H1 (cell line): ENCODE data around the gene ERO1A. TPM values are rescaled to one million over a fixed set of nuclear protein-coding genes. Genes with fewer than 3 reads are reported as not detected.

ENCODE experiments used
- ATF3 ChIP-seq: IDR thresholded peaks from 2 replicates; pipeline ENCODE4 v1.6.1; 2011; ENCODE audit warnings: low read depth, mild to moderate bottlenecking, low read length; ENCODE audit not compliant: insufficient read depth
- CBX8 ChIP-seq: fragments of 300-800, 300-1000 bp; sonication (generic); IDR thresholded peaks from 2 replicates; pipeline ENCODE4 v1.7.1; 2016; ENCODE audit warnings: low read depth, low read length, borderline replicate concordance
- RAD21 ChIP-seq, 2 experiments: IDR thresholded peaks in 1 of 2; conservative IDR thresholded peaks in 1 of 2; 2 replicates each; pipeline ENCODE4 v1.6.1; 2011; ENCODE audit warnings: low read depth in 2 of 2, low read length in 2 of 2, improper control_type of control experiment in 1 of 2, inconsistent platforms in 1 of 2, mild to moderate bottlenecking in 1 of 2, moderate library complexity in 1 of 2
- SIX5 ChIP-seq: IDR thresholded peaks from 2 replicates; pipeline ENCODE4 v1.6.1; 2011; ENCODE audit warnings: mild to moderate bottlenecking, low read depth, low read length
- SUZ12 ChIP-seq: fragments of 200-600 bp; sonication (generic); IDR thresholded peaks from 2 replicates; pipeline ENCODE4 v1.6.1; 2012; ENCODE audit warnings: mild to moderate bottlenecking, inconsistent platforms, low read length, moderate library complexity, mixed read lengths
- polyA plus RNA-seq, 7 experiments: library from polyadenylated mRNA; depleted of rRNA in 3 of 7; stranded (reverse) in 5 of 7; unstranded in 2 of 7; fragments of >200 nt in 5 of 7; fragments of 200-250 nt in 2 of 7; gene quantifications; 1 replicate in 5 of 7; 2 replicates in 1 of 7; 4 replicates in 1 of 7; pipeline versions ENCODE4 v1.2.1 to v1.2.3, GENCODE V29; 2011 to 2013; ENCODE audit warnings: missing spikeins in 2 of 7, mixed read lengths in 2 of 7
- total RNA-seq: library from RNA; stranded (reverse); fragmentation: NEBNext Ultra II Directional; extraction: Animal tissue kit (Norgen Biotek cat#: 25700); gene quantifications from 2 replicates; pipeline ENCODE4 v1.2.1, GENCODE V29; 2021

The ERO1A gene
- total and polyA plus RNA-seq, 2 of the 8 experiments (the other 6 are each of a cell fraction or from before 2014, with no cell fraction given): 15.7 to 42.0 TPM

- TF ChIP-seq SIX5: no peak
- TF ChIP-seq ATF3: no peak
- no peak for TF ChIP-seq RAD21 (IDR thresholded peaks at IDR 0.05 in 1 of 2, conservative IDR thresholded peaks at IDR 0.05 in 1 of 2; ENCODE audit: low read depth in 2 of 2, low read length in 2 of 2)
- no peak for TF ChIP-seq SUZ12
- TF ChIP-seq CBX8: no peak
- TF ChIP-seq, all 59 proteins: peak for 0
These were observed 85.2 kb downstream of the ERO1A start (continued) for GRCh38 chr14:52610187-52610586.
